ENCODE measurements around the gene CCDC192. TPM values are rescaled to one million over a fixed set of nuclear protein-coding genes. Genes with fewer than 3 reads are reported as not detected.
"Not testable (repeated sequence)": the region's sequence is repeated elsewhere in the genome, so short reads cannot be mapped to it uniquely, and the experiment has no call there.

The CCDC192 gene
- total RNA-seq, 3 donors from 2014 or later, result 1.3 TPM; not detected in 2

- intact Hi-C loops (cut with DNase I; ENCODE audit: low total_unique reads), result no loop called here
- peak overlapping the region; percentile 71 to 82 for H3K27ac ChIP-seq
These were observed 141.4 kb downstream of the CCDC192 start for GRCh38 chr5:127844581-127845021.

GRCh38 chr5:127846884-127847283 lies 143.7 kb downstream of the CCDC192 start:
- no peak for TF ChIP-seq CTCF (IDR thresholded peaks at IDR 0.05)
- no peak for TF ChIP-seq POLR2A (IDR thresholded peaks at IDR 0.05)
- intact Hi-C loops (cut with DNase I; ENCODE audit: low total_unique reads), result no loop called here
- Histone ChIP-seq H3K4me1 (no peaks in the 10 kb centered on the region), H3K36me3 (no peaks in the 10 kb centered on the region), H3K27me3 (no peaks in the 10 kb centered on the region), H3K9me3 (no peaks in the 10 kb centered on the region), H3K4me3 (no peak overlapping the region), H3K27ac (no peak overlapping the region)
- no peak for DNase-seq (ENCODE audit: low spot score in 2 of 2)

More at GRCh38 chr5:127844581-127845021, 141.4 kb downstream of the CCDC192 start:
- H3K36me3 ChIP-seq, result no peaks in the 10 kb centered on the region
- peak; percentile 54 to 87 for DNase-seq (ENCODE audit: low spot score in 2 of 2)
- no peaks in the 10 kb centered on the region for H3K4me1 ChIP-seq
- TF ChIP-seq POLR2AphosphoS5 (IDR thresholded peaks at IDR 0.05), result peak in 2 of 3 donors; percentile 22 to 56
- TF ChIP-seq CTCF (IDR thresholded peaks at IDR 0.05), result no peak
- no peaks in the 10 kb centered on the region for H3K9me3 ChIP-seq
- peak overlapping the region in 1 of 3 donors; percentile 25 for H3K4me3 ChIP-seq
- H3K27me3 ChIP-seq, result no peaks in the 10 kb centered on the region

- H3K27me3 ChIP-seq; H3K36me3 ChIP-seq; intact Hi-C loops (cut with DNase I; ENCODE audit: low total_unique reads); H3K4me1 ChIP-seq; H3K4me3 ChIP-seq; DNase-seq (ENCODE audit: low spot score in 2 of 2); H3K9me3 ChIP-seq: not testable (repeated sequence)
- H3K27ac ChIP-seq, result peak overlapping the region in 1 of 2 donors; percentile 36
These were observed 144.4 kb downstream of the CCDC192 start for GRCh38 chr5:127847641-127848040.

- no peak for DNase-seq (ENCODE audit: low spot score in 2 of 2)
- no peaks in the 10 kb centered on the region for H3K9me3 ChIP-seq
- TF ChIP-seq POLR2AphosphoS5 (IDR thresholded peaks at IDR 0.05), result no peak
- no peak for TF ChIP-seq POLR2A (IDR thresholded peaks at IDR 0.05)
- TF ChIP-seq CTCF (IDR thresholded peaks at IDR 0.05), result no peak
- no peaks in the 10 kb centered on the region for H3K36me3 ChIP-seq
- H3K4me1 ChIP-seq, result no peaks in the 10 kb centered on the region
- intact Hi-C loops (cut with DNase I; ENCODE audit: low total_unique reads), result no loop called here
- no peak overlapping the region for H3K4me3 ChIP-seq
- H3K27me3 ChIP-seq, result no peaks in the 10 kb centered on the region
- H3K27ac ChIP-seq, result peak overlapping the region in 1 of 2 donors; percentile 36
These were observed 144.9 kb downstream of the CCDC192 start for GRCh38 chr5:127848098-127848497.

- no peaks in the 10 kb centered on the region for H3K9me3 ChIP-seq
- DNase-seq (ENCODE audit: low spot score in 2 of 2), result no peak
- H3K27ac ChIP-seq, result peak overlapping the region; percentile 38 to 50
- H3K4me3 ChIP-seq, result no peak overlapping the region
- TF ChIP-seq POLR2AphosphoS5 (IDR thresholded peaks at IDR 0.05), result no peak
- TF ChIP-seq POLR2A (IDR thresholded peaks at IDR 0.05), result no peak
- no peak for TF ChIP-seq CTCF (IDR thresholded peaks at IDR 0.05)
- intact Hi-C loops (cut with DNase I; ENCODE audit: low total_unique reads), result no loop called here
- no peaks in the 10 kb centered on the region for H3K36me3 ChIP-seq
- no peaks in the 10 kb centered on the region for H3K4me1 ChIP-seq
- no peaks in the 10 kb centered on the region for H3K27me3 ChIP-seq
These were observed 146.2 kb downstream of the CCDC192 start for GRCh38 chr5:127849408-127849807.

- intact Hi-C loops (cut with DNase I; ENCODE audit: low total_unique reads), result loop anchor here (5.0 kb wide), 1 partner anchor 382 kb away; no protein-coding TSS in a partner anchor
- Histone ChIP-seq H3K27ac (peak overlapping the region in 1 of 2 donors; percentile 38), H3K9me3 (no peaks in the 10 kb centered on the region), H3K36me3 (no peaks in the 10 kb centered on the region), H3K4me1 (no peaks in the 10 kb centered on the region), H3K27me3 (no peaks in the 10 kb centered on the region), H3K4me3 (no peak overlapping the region)
- DNase-seq (ENCODE audit: low spot score in 2 of 2), result no peak
- TF ChIP-seq POLR2A (IDR thresholded peaks at IDR 0.05) (no peak), POLR2AphosphoS5 (IDR thresholded peaks at IDR 0.05) (no peak), CTCF (IDR thresholded peaks at IDR 0.05) (no peak)
These were observed 146.7 kb downstream of the CCDC192 start for GRCh38 chr5:127849891-127850290.
